ENCODE results near the gene PLXNA4. TPM values are rescaled to one million over a fixed set of nuclear protein-coding genes. Genes with fewer than 3 reads are reported as not detected.

The PLXNA4 gene
- total RNA-seq, 2 experiments from 2014 or later, result 0.75 to 0.85 TPM

GRCh38 chr7:132255115-132255797, 321.0 kb downstream of the PLXNA4 start:
- ATAC-seq (ENCODE audit: poor library complexity), result no peak
- CTCF ChIA-PET, result no interaction called here

GRCh38 chr7:132254455-132254854, 321.8 kb downstream of the PLXNA4 start:
- Mint-ChIP-seq H3K9me3 (no peaks in the 10 kb centered on the region), H3K4me1 (ENCODE audit: low read depth) (no peaks in the 10 kb centered on the region), H3K27me3 (peaks cover 24% of the 10 kb centered on the region), H3K27ac (no peak overlapping the region), H3K4me3 (no peak overlapping the region), H3K36me3 (ENCODE audit: low read depth) (no peaks in the 10 kb centered on the region)
- CTCF ChIA-PET, result no interaction called here
- DNase-seq (no peak), ATAC-seq (ENCODE audit: poor library complexity) (no peak)
- Histone ChIP-seq H3K9me3 (ENCODE audit: control insufficient read depth in 1 of 2, insufficient read depth in 1 of 2, low read length in 2 of 2) (peaks cover 0 to 6% of the 10 kb centered on the region in 2 experiments), H3K4me1 (ENCODE audit: insufficient read depth, low read length) (no peaks in the 10 kb centered on the region), H3K27me3 (ENCODE audit: control insufficient read depth in 1 of 2, insufficient read depth in 2 of 2, low read length in 2 of 2) (peaks cover 0 to 3% of the 10 kb centered on the region in 2 experiments), H3K36me3 (ENCODE audit: insufficient read depth, low read length) (no peaks in the 10 kb centered on the region), H3K4me3 (ENCODE audit: low read length) (no peak overlapping the region), H3K27ac (ENCODE audit: low read depth in 1 of 2, low read length in 2 of 2) (no peak overlapping the region)
- TF ChIP-seq CTCF (IDR thresholded peaks at IDR 0.05), result no peak
- intact Hi-C loops (cut with DNase I, micrococcal nuclease), result no loop called here
- POLR2A ChIA-PET, result no interaction called here

More at GRCh38 chr7:132255115-132255797, 321.0 kb downstream of the PLXNA4 start:
- intact Hi-C loops (cut with DNase I, micrococcal nuclease), result no loop called here
- Mint-ChIP-seq H3K9me3 (no peaks in the 10 kb centered on the region), H3K27ac (no peak overlapping the region), H3K4me3 (no peak overlapping the region), H3K36me3 (ENCODE audit: low read depth) (no peaks in the 10 kb centered on the region), H3K4me1 (ENCODE audit: low read depth) (no peaks in the 10 kb centered on the region), H3K27me3 (peaks cover 24% of the 10 kb centered on the region)
- DNase-seq, result no peak
- no peak for TF ChIP-seq CTCF (IDR thresholded peaks at IDR 0.05)
- Histone ChIP-seq H3K36me3 (ENCODE audit: insufficient read depth, low read length) (no peaks in the 10 kb centered on the region), H3K4me3 (ENCODE audit: low read length) (no peak overlapping the region), H3K27me3 (ENCODE audit: control insufficient read depth in 1 of 2, insufficient read depth in 2 of 2, low read length in 2 of 2) (peaks cover 0 to 3% of the 10 kb centered on the region in 2 experiments), H3K9me3 (ENCODE audit: control insufficient read depth in 1 of 2, insufficient read depth in 1 of 2, low read length in 2 of 2) (peaks cover 0 to 6% of the 10 kb centered on the region in 2 experiments), H3K27ac (ENCODE audit: low read depth in 1 of 2, low read length in 2 of 2) (no peak overlapping the region), H3K4me1 (ENCODE audit: insufficient read depth, low read length) (no peaks in the 10 kb centered on the region)
- POLR2A ChIA-PET, result no interaction called here

GRCh38 chr7:132252793-132253100, 323.5 kb downstream of the PLXNA4 start:
- no peaks in the 10 kb centered on the region for H3K4me1 ChIP-seq (ENCODE audit: insufficient read depth, low read length)
- intact Hi-C loops (cut with DNase I, micrococcal nuclease), result no loop called here
- Mint-ChIP-seq H3K4me3 (no peak overlapping the region), H3K9me3 (no peaks in the 10 kb centered on the region), H3K4me1 (ENCODE audit: low read depth) (no peaks in the 10 kb centered on the region), H3K27ac (no peak overlapping the region), H3K36me3 (ENCODE audit: low read depth) (no peaks in the 10 kb centered on the region), H3K27me3 (peaks cover 24% of the 10 kb centered on the region)
- H3K27me3 ChIP-seq (ENCODE audit: control insufficient read depth in 1 of 2, insufficient read depth in 2 of 2, low read length in 2 of 2), result peaks cover 0 to 3% of the 10 kb centered on the region in 2 experiments
- CTCF ChIA-PET, result interaction anchor here (0.9 kb wide), 1 partner anchor 21 kb away, joined by 3 read pairs; no protein-coding TSS in a partner anchor
- H3K36me3 ChIP-seq (ENCODE audit: insufficient read depth, low read length), result no peaks in the 10 kb centered on the region
- ATAC-seq (ENCODE audit: poor library complexity) (no peak), DNase-seq (no peak)
- H3K9me3 ChIP-seq (ENCODE audit: control insufficient read depth in 1 of 2, insufficient read depth in 1 of 2, low read length in 2 of 2), result peaks cover 0 to 5% of the 10 kb centered on the region in 2 experiments
- H3K4me3 ChIP-seq (ENCODE audit: low read length), result no peak overlapping the region
- TF ChIP-seq CTCF (IDR thresholded peaks at IDR 0.05), result no peak
- POLR2A ChIA-PET, result no interaction called here
- no peak overlapping the region for H3K27ac ChIP-seq (ENCODE audit: low read depth in 1 of 2, low read length in 2 of 2)

All from CD4-positive, alpha-beta T cell (primary cell).